ENCODE measurements around the gene SCIMP. TPM values are rescaled to one million over a fixed set of nuclear protein-coding genes. Genes with fewer than 3 reads are reported as not detected.

The SCIMP gene
- total and polyA plus RNA-seq, 2 of the 13 experiments (the other 11 are each of a cell fraction or from before 2014, with no cell fraction given), result not detected

DNA sequence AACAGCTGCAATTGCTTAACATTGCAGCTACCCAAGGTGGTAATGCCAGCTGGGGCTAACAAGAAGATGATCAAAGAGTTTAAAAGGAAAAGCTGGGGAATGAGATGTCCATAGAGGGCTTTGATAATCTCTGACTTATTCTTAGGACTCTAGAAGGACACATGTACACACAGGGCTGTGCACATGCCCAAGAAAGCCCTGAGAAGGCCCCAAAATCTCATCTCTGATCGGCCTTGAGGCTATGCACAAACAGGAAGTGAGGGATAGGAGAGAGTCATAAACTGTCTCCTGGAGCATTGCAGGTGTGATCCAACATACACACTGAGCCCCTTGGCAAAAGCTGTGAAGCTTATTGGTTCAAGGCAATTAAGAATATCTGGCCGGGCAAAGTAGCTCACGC, 30.2 kb upstream of the SCIMP start:
- Histone ChIP-seq H3K9ac (ENCODE audit: insufficient read depth, low read depth, low read length) (no peak overlapping the region), H3K36me3 (replicated peaks in 1 of 2; ENCODE audit: control insufficient read depth in 1 of 2, insufficient read depth in 2 of 2, low read length in 2 of 2) (no peaks in the 10 kb centered on the region), H3K9me3 (ENCODE audit: low read length) (no peaks in the 10 kb centered on the region), H3K4me2 (ENCODE audit: low read depth, low read length) (peak overlapping the region; percentile 37; the same call in 1 of the 2 replicates), H4K20me1 (ENCODE audit: insufficient read depth, low read length) (no peaks in the 10 kb centered on the region; the same call in 1 of the 2 replicates), H3K4me1 (ENCODE audit: insufficient read depth, low read length) (peaks cover 31% of the 10 kb centered on the region), H2AFZ (ENCODE audit: low read length) (no peak overlapping the region), H3K27me3 (ENCODE audit: control insufficient read depth in 1 of 2, insufficient read depth in 2 of 2, low read length in 2 of 2) (no peaks in the 10 kb centered on the region), H3K4me3 (replicated peaks in 1 of 3; ENCODE audit: insufficient read depth in 1 of 3, low read depth in 2 of 3, low read length in 3 of 3) (no peak overlapping the region), H3K27ac (ENCODE audit: extremely low read length, insufficient read depth, low read length) (no peak overlapping the region), H3K79me2 (ENCODE audit: insufficient read depth, low read length) (no peaks in the 10 kb centered on the region)
- in situ Hi-C loops (cut with HindIII; ENCODE audit: extremely low pct_ligation_motif_present, low pct_unique_long_range_greater_than_20kb), result no loop called here
- intact Hi-C loops (cut with micrococcal nuclease; ENCODE audit: unreplicated experiment), result no loop called here
- CTCF ChIA-PET (ENCODE audit: low intra/inter-chr PET ratio, low total read pairs), result no interaction called here
- ATAC-seq (peak; percentile 43), DNase-seq (ENCODE audit: low spot score) (no peak), FAIRE-seq (no peak)
- BruUV-seq (replicated peaks), result no TSS peak
- WGBS (ENCODE audit: low lambda C conversion rate), result 22% methylated on average over 3 of the region's 3 CpGs
- POLR2A ChIA-PET, result no interaction called here
- TF ChIP-seq ZNF331 (CRISPR knock-in tag; IDR thresholded peaks at IDR 0.05), result no peak
- TF ChIP-seq TCF7 (IDR thresholded peaks at IDR 0.05; ENCODE audit: low read depth), result no peak
- no peak for TF ChIP-seq ZBTB40 (IDR thresholded peaks at IDR 0.05)
- TF ChIP-seq ZBTB40 (CRISPR knock-in tag; IDR thresholded peaks at IDR 0.05), result 0 out of 2 replicates have a peak, but pooled peaks have one; percentile 38
- TF ChIP-seq CHD4 (IDR thresholded peaks at IDR 0.05; ENCODE audit: borderline replicate concordance, low read length), result no peak
- TF ChIP-seq SAP130 (CRISPR knock-in tag; IDR thresholded peaks at IDR 0.05; ENCODE audit: low read depth), result 0 out of 2 replicates have a peak, but pooled peaks have one; percentile 15
- no peak for TF ChIP-seq ZBTB49 (CRISPR knock-in tag; IDR thresholded peaks at IDR 0.05; ENCODE audit: borderline replicate concordance)
